H4 (cell line): ENCODE measurements around the gene ZNF322. TPM values are rescaled to one million over a fixed set of nuclear protein-coding genes. Genes with fewer than 3 reads are reported as not detected.

Experiments used
- DNase-seq: peaks from one replicate; pipeline ENCODE4 v3.0.0-alpha.2; 2015; ENCODE audit warnings: low spot score
- total RNA-seq: library from RNA; depleted of rRNA; stranded (reverse); fragments of >200 nt; shearing (Covaris generic); gene quantifications from 2 replicates; pipeline ENCODE4 v1.2.3, GENCODE V29; 2014; rRNA removed

ZNF322 gene
- total RNA-seq, 1 experiment from 2014 or later: 17.1 TPM

DNA sequence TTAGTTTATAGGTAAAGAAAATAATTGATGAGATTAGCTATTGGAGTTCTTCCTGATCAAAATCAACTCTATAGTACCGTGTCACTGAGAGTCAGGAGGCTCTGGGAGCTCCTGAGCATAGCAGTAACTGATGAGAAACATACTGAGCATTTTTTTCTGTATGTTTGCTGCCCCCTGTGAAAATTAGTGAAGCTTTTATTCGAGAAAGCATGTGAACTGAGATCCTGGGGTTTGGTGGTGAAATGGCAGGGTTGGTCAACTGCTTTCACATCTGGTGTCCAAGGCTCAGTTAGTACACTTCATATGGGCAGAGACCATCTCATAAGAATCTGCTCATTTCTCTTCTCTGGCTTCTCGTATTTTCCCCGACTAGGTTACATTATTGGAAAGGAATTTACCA, 66.9 kb downstream of the ZNF322 start:
- DNase-seq: no peak

DNA sequence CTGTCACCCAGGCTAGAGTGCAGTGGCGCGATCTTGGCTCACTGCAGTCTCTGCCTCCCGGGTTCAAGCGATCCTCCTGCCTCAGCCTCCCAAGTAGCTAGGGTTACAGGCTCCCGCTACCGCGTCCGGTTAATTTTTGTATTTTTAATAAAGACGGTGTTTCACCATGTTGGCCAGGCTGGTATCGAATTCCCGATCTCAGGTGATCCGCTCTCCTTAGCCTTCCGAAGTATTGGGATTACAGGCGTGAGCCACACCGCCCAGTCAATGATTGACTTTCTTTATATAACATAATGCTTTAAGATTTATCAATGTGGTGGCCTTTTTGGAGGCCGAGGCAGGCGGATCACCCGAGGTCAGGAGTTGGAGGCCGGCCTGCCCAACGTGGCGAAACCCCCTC, 70.6 kb downstream of the ZNF322 start:
- DNase-seq: no peak

Other genes starting within 250 kb of the ZNF322 start
- gene BTN3A3, start 219.2 kb downstream of the ZNF322 start, total RNA-seq: 15.3 and 20.6 TPM in 2 replicates
- gene BTN2A1, start 201.8 kb downstream of the ZNF322 start, total RNA-seq: 7.4 and 10.4 TPM in 2 replicates
- gene BTN1A1, start 159.4 kb downstream of the ZNF322 start, total RNA-seq: not detected in 2 replicates
- gene HMGN4, start 121.4 kb downstream of the ZNF322 start, total RNA-seq: 88.8 and 104 TPM in 2 replicates
- 15.0 and 15.2 TPM in 2 replicates for gene ABT1, start 62.8 kb downstream of the ZNF322 start, total RNA-seq